Measurements from ENCODE around the gene TBXA2R. TPM values are rescaled to one million over a fixed set of nuclear protein-coding genes. Genes with fewer than 3 reads are reported as not detected.

TBXA2R gene
- total and polyA plus RNA-seq, 2 experiments from 2014 or later, result 0.70 to 2.0 TPM

GRCh38 chr19:3620817-3621547 lies 14.3 kb upstream of the TBXA2R start:
- no peak for DNase-seq (ENCODE audit: low spot score)
- peaks cover 6% of the 10 kb centered on the region for H4K20me1 ChIP-seq (ENCODE audit: insufficient read depth, poor library complexity, severe bottlenecking)
- no peak for TF ChIP-seq EZH2 (IDR thresholded peaks at IDR 0.05; ENCODE audit: borderline replicate concordance)
- no peak for TF ChIP-seq CTCF (IDR thresholded peaks at IDR 0.05; ENCODE audit: poor library complexity)
- H3K27ac ChIP-seq, result no peak overlapping the region
- no peaks in the 10 kb centered on the region for H3K9me2 ChIP-seq (replicated peaks; ENCODE audit: insufficient read depth)
- no peak overlapping the region for H2AFZ ChIP-seq
- no peaks in the 10 kb centered on the region for H3K9me3 ChIP-seq (ENCODE audit: low read depth)
- peaks cover 9% of the 10 kb centered on the region for H3K4me1 ChIP-seq (ENCODE audit: insufficient read depth)
- H3K4me2 ChIP-seq, result no peak overlapping the region
- H3K36me3 ChIP-seq (replicated peaks; ENCODE audit: insufficient read depth, low read depth), result no peaks in the 10 kb centered on the region
- WGBS (ENCODE audit: low lambda C conversion rate, missing lambda C conversion rate), result 92% methylated on average over 24 of the region's 24 CpGs
- no peaks in the 10 kb centered on the region for H3K27me3 ChIP-seq
- H3K4me3 ChIP-seq, result no peak overlapping the region
- peaks cover 19% of the 10 kb centered on the region for H3K79me2 ChIP-seq

- Histone ChIP-seq H3K36me3 (replicated peaks; ENCODE audit: insufficient read depth, low read depth) (no peaks in the 10 kb centered on the region), H4K20me1 (ENCODE audit: insufficient read depth, poor library complexity, severe bottlenecking) (peaks cover 6% of the 10 kb centered on the region), H3K27me3 (no peaks in the 10 kb centered on the region), H2AFZ (no peak overlapping the region), H3K4me2 (no peak overlapping the region), H3K4me3 (no peak overlapping the region), H3K27ac (no peak overlapping the region), H3K79me2 (peaks cover 12% of the 10 kb centered on the region), H3K4me1 (ENCODE audit: insufficient read depth) (peaks cover 5% of the 10 kb centered on the region), H3K9me3 (ENCODE audit: low read depth) (no peaks in the 10 kb centered on the region), H3K9me2 (replicated peaks; ENCODE audit: insufficient read depth) (no peaks in the 10 kb centered on the region)
- 93% methylated on average over 14 of the region's 19 CpGs for WGBS (ENCODE audit: low lambda C conversion rate, missing lambda C conversion rate)
- TF ChIP-seq EZH2phosphoT487 (IDR thresholded peaks at IDR 0.05; ENCODE audit: low read depth, severe bottlenecking, unreplicated experiment), result no peak
- TF ChIP-seq EZH2 (IDR thresholded peaks at IDR 0.05; ENCODE audit: borderline replicate concordance), result no peak
- TF ChIP-seq CTCF (IDR thresholded peaks at IDR 0.05; ENCODE audit: poor library complexity), result no peak
- no peak for DNase-seq (ENCODE audit: low spot score)
Measured at GRCh38 chr19:3620145-3620816, 13.6 kb upstream of the TBXA2R start.

DNA sequence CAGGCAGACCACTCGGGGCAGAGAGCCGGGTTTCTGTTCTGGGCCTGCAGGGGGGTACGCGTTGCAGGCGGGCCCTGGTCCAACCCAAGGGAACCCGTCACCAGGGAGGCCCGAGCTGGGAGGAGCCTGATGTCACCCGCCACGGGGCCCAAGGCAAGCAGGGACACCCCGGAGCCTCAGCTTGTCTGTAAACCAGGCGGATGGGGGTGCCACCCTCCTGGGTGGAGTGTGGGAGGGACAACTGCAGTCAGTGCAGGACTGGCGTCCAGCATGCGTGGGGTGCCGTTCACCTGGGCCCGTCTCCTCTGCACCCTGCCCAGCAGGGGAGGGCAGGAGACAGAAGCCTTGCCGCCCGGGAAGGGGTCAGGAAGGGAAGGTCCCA lies 12.9 kb upstream of the TBXA2R start:
- Histone ChIP-seq H4K20me1 (ENCODE audit: insufficient read depth, poor library complexity, severe bottlenecking) (no peaks in the 10 kb centered on the region), H3K27ac (no peak overlapping the region), H3K9me3 (ENCODE audit: low read depth) (no peaks in the 10 kb centered on the region), H3K4me1 (ENCODE audit: insufficient read depth) (no peaks in the 10 kb centered on the region), H3K36me3 (replicated peaks; ENCODE audit: insufficient read depth, low read depth) (no peaks in the 10 kb centered on the region), H3K4me3 (no peak overlapping the region), H3K27me3 (no peaks in the 10 kb centered on the region), H3K9me2 (replicated peaks; ENCODE audit: insufficient read depth) (no peaks in the 10 kb centered on the region), H3K4me2 (no peak overlapping the region), H2AFZ (no peak overlapping the region), H3K79me2 (peaks cover 5% of the 10 kb centered on the region)
- 95% methylated on average over 17 of the region's 17 CpGs for WGBS (ENCODE audit: low lambda C conversion rate, missing lambda C conversion rate)
- DNase-seq (ENCODE audit: low spot score), result no peak
- no peak for TF ChIP-seq EZH2 (IDR thresholded peaks at IDR 0.05; ENCODE audit: borderline replicate concordance)
- TF ChIP-seq CTCF (IDR thresholded peaks at IDR 0.05; ENCODE audit: poor library complexity), result no peak
- no peak for TF ChIP-seq EZH2phosphoT487 (IDR thresholded peaks at IDR 0.05; ENCODE audit: low read depth, severe bottlenecking, unreplicated experiment)
